MM.1S (cell line): ENCODE data around the gene GRIK1.

ENCODE experiments used
- DNase-seq: peaks from one replicate; pipeline ENCODE4 v3.0.0-alpha.2; 2015
- H2AFZ ChIP-seq: fragments of 300-600 bp; sonication (generic); 2 replicates; pipeline ENCODE4 v1.6.0; 2016; ENCODE audit warnings: antibody characterized with exemption, low read length
- H3F3A ChIP-seq: fragments of 300-600 bp; sonication (generic); 2 replicates; pipeline ENCODE4 v1.6.1; 2016; ENCODE audit warnings: mild to moderate bottlenecking, antibody characterized with exemption, low read length, moderate library complexity, mixed read lengths; ENCODE audit not compliant: insufficient read depth
- H3K27ac ChIP-seq: fragments of 300-600 bp; sonication (generic); 2 replicates; pipeline ENCODE4 v1.5.1; 2016; ENCODE audit warnings: mild to moderate bottlenecking, low read length
- H3K27me3 ChIP-seq: fragments of 300-600 bp; sonication (generic); replicated peaks from 2 replicates; pipeline ENCODE4 v1.6.0; 2016; ENCODE audit warnings: low read length; ENCODE audit not compliant: insufficient read depth
- H3K36me3 ChIP-seq: fragments of 300-600 bp; sonication (generic); replicated peaks from 2 replicates; pipeline ENCODE4 v1.6.1; 2016; ENCODE audit warnings: mild to moderate bottlenecking, low read length, mixed read lengths; ENCODE audit not compliant: insufficient read depth
- H3K4me1 ChIP-seq: fragments of 300-600 bp; sonication (generic); 2 replicates; pipeline ENCODE4 v1.6.1; 2016; ENCODE audit warnings: low read length, mixed read lengths
- H3K4me2 ChIP-seq: fragments of 300-600 bp; sonication (generic); 2 replicates; pipeline ENCODE4 v1.6.0; 2016; ENCODE audit warnings: low read depth, low read length
- H3K4me3 ChIP-seq: fragments of 300-600 bp; sonication (generic); 2 replicates; pipeline ENCODE4 v1.5.1; 2016; ENCODE audit warnings: low read length, mixed read lengths
- H3K79me2 ChIP-seq: fragments of 300-600 bp; sonication (generic); 2 replicates; pipeline ENCODE4 v1.6.1; 2016; ENCODE audit warnings: mixed run types, low read length, mixed read lengths
- H3K9ac ChIP-seq: fragments of 300-600 bp; sonication (generic); 2 replicates; pipeline ENCODE4 v1.6.1; 2016; ENCODE audit warnings: low read length, mixed read lengths
- H3K9me2 ChIP-seq: fragments of 300-600 bp; sonication (generic); replicated peaks from 2 replicates; pipeline ENCODE4 v1.6.1; 2016; ENCODE audit warnings: mild to moderate bottlenecking, low read length, mixed read lengths; ENCODE audit not compliant: insufficient read depth
- H3K9me3 ChIP-seq: fragments of 300-600 bp; sonication (generic); replicated peaks from 2 replicates; pipeline ENCODE4 v1.6.1; 2016; ENCODE audit warnings: mild to moderate bottlenecking, low read length, mixed read lengths; ENCODE audit not compliant: insufficient read depth
- H4K20me1 ChIP-seq: fragments of 300-600 bp; sonication (generic); 2 replicates; pipeline ENCODE4 v1.6.1; 2016; ENCODE audit warnings: mild to moderate bottlenecking, low read length, moderate library complexity, mixed read lengths; ENCODE audit not compliant: insufficient read depth
- EZH2 ChIP-seq: fragments of 300-600 bp; sonication (generic); optimal IDR thresholded peaks from 2 replicates; pipeline ENCODE3; 2017; ENCODE audit warnings: low read depth, mild to moderate bottlenecking, antibody characterized with exemption, low read length, mixed read lengths
- EZH2phosphoT487 ChIP-seq: fragments of 300-600 bp; sonication (generic); IDR thresholded peaks from 2 replicates; pipeline ENCODE4 v1.6.1; 2018; ENCODE audit warnings: antibody characterized with exemption, low read length
- TF ChIP-seq, protein P1 (sequence below): fragments of 300-600 bp; sonication (generic); IDR thresholded peaks from 2 replicates; pipeline ENCODE4 v1.5.1; 2016; ENCODE audit warnings: antibody characterized with exemption, low read length, mixed read lengths

The GRIK1 gene

DNA sequence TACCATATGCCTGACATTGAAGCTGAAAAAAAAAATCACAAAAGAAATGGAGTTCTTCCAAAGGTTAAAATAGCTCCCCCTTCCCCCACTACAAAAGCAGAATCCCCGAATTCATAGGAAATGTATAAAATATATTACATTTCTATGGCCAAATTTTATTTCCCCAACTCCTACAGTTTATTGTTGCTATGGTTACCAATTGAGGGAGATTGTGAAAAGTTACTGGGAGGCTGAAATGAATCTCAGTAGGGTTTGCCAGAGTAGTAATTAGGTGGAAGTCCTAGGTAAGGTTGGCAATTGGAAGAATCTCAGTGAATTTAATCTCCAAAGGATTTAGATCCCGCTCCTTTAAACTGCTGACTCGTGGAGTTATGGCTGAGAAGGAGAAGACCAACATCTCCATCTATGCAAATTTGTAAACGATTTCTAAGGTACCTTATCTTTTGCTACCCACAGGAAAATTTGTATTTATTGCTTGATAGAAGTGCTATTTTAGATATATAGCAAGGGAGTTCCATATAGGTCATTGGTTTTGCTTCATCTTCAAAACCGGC is 359.0 kb downstream of the GRIK1 start:
- TF ChIP-seq EZH2 (no peak), EZH2phosphoT487 (no peak)
- TF ChIP-seq, protein P1, sequence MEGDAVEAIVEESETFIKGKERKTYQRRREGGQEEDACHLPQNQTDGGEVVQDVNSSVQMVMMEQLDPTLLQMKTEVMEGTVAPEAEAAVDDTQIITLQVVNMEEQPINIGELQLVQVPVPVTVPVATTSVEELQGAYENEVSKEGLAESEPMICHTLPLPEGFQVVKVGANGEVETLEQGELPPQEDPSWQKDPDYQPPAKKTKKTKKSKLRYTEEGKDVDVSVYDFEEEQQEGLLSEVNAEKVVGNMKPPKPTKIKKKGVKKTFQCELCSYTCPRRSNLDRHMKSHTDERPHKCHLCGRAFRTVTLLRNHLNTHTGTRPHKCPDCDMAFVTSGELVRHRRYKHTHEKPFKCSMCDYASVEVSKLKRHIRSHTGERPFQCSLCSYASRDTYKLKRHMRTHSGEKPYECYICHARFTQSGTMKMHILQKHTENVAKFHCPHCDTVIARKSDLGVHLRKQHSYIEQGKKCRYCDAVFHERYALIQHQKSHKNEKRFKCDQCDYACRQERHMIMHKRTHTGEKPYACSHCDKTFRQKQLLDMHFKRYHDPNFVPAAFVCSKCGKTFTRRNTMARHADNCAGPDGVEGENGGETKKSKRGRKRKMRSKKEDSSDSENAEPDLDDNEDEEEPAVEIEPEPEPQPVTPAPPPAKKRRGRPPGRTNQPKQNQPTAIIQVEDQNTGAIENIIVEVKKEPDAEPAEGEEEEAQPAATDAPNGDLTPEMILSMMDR = no peak
- Histone ChIP-seq H3K9me3 (no peaks in the 10 kb centered on the region), H3K36me3 (no peaks in the 10 kb centered on the region), H3K9me2 (no peaks in the 10 kb centered on the region), H3K4me2 (no peak overlapping the region), H2AFZ (no peak overlapping the region), H3F3A (no peaks in the 10 kb centered on the region), H3K4me1 (no peaks in the 10 kb centered on the region), H3K4me3 (no peak overlapping the region), H3K9ac (no peak overlapping the region), H4K20me1 (no peaks in the 10 kb centered on the region), H3K79me2 (no peaks in the 10 kb centered on the region), H3K27me3 (no peaks in the 10 kb centered on the region), H3K27ac (no peak overlapping the region)
- DNase-seq = no peak

DNA sequence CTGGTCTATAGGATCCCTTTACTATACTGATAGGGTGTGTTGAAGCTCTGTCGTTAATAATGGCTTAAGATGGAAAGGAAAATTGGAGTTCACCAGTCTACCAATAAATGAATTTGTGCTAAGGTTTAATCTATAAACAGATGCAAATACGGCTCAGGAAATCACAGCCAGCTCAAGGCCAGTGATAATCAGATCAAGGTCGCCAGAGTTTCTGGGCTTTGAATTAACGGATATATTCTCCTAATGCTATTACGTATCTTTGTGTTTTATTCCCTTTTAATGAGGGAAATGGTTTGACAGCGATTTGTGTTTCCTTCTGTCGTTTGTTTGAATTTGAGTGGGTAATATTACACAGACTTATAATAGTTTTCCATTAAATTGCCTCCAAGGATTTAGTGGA is 361.5 kb downstream of the GRIK1 start:
- H3F3A ChIP-seq = no peaks in the 10 kb centered on the region
- H3K36me3 ChIP-seq = no peaks in the 10 kb centered on the region
- no peaks in the 10 kb centered on the region for H3K27me3 ChIP-seq
- TF ChIP-seq EZH2 (no peak), EZH2phosphoT487 (no peak)
- TF ChIP-seq, protein P1 = no peak
- no peak overlapping the region for H3K27ac ChIP-seq
- no peak overlapping the region for H3K4me3 ChIP-seq
- H3K4me2 ChIP-seq = no peak overlapping the region
- no peaks in the 10 kb centered on the region for H3K79me2 ChIP-seq
- H3K9me2 ChIP-seq = no peaks in the 10 kb centered on the region
- no peaks in the 10 kb centered on the region for H3K9me3 ChIP-seq
- DNase-seq = no peak
- H3K4me1 ChIP-seq = no peaks in the 10 kb centered on the region
- H4K20me1 ChIP-seq = no peaks in the 10 kb centered on the region
- no peak overlapping the region for H2AFZ ChIP-seq
- no peak overlapping the region for H3K9ac ChIP-seq

DNA sequence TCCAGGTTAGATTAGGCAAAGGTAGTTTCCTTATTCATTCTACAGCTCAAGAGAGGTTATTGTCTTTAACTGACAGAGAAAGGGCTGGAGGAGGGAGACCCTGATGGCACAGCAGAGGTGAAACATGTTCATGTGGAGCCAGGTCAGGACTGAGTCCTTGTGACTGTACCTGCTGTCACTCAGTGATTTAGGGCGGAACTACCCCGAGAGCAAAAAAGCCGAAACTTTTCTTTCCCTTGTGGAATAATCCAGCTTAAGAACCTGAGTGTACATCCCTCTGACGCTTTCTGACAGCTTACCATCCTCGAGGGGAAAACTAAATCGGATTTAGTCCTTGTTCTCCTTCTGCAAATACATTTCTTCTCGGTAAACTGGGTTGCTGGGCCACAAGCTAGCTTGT is 367.8 kb downstream of the GRIK1 start:
- H3K9me2 ChIP-seq = no peaks in the 10 kb centered on the region
- no peaks in the 10 kb centered on the region for H4K20me1 ChIP-seq
- no peak overlapping the region for H2AFZ ChIP-seq
- no peaks in the 10 kb centered on the region for H3K9me3 ChIP-seq
- H3K9ac ChIP-seq = no peak overlapping the region
- no peak overlapping the region for H3K4me3 ChIP-seq
- no peaks in the 10 kb centered on the region for H3K79me2 ChIP-seq
- no peak for DNase-seq
- TF ChIP-seq, protein P1 = no peak
- TF ChIP-seq EZH2phosphoT487 (no peak), EZH2 (no peak)
- H3F3A ChIP-seq = no peaks in the 10 kb centered on the region
- no peaks in the 10 kb centered on the region for H3K27me3 ChIP-seq
- no peak overlapping the region for H3K4me2 ChIP-seq
- H3K4me1 ChIP-seq = no peaks in the 10 kb centered on the region
- no peaks in the 10 kb centered on the region for H3K36me3 ChIP-seq
- H3K27ac ChIP-seq = no peak overlapping the region
